AG04450 (cell line): ENCODE measurements around the gene LIFR. TPM values are rescaled to one million over a fixed set of nuclear protein-coding genes. Genes with fewer than 3 reads are reported as not detected.

Experiments used
- CTCF ChIA-PET: fragments of 300-600, 350-600 bp; formaldehyde crosslinking; extraction: SDS; loops from one replicate; lab custom pipeline; 2022; ENCODE audit warnings: antibody characterized with exemption, inconsistent platforms; lab: Charles Lee
- POLR2A ChIA-PET: fragments of 350-600 bp; formaldehyde crosslinking; extraction: SDS; loops from one replicate; lab custom pipeline; 2021; ENCODE audit warnings: antibody characterized with exemption, inconsistent platforms; lab: Yijun Ruan, JAX
- DNase-seq: peaks from one replicate; pipeline ENCODE4 v3.0.0-alpha.2; 2011; ENCODE audit warnings: low read depth, low spot score
- H3K27ac ChIP-seq: one replicate; pipeline ENCODE4 v1.5.1; 2012; ENCODE audit warnings: low read depth, low read length, control low read depth
- H3K27me3 ChIP-seq: one replicate; pipeline ENCODE4 v1.6.0; 2012; ENCODE audit warnings: low read length; ENCODE audit not compliant: control insufficient read depth, insufficient read depth
- H3K4me3 ChIP-seq: 2 replicates; pipeline ENCODE4 v1.5.1; 2011; ENCODE audit warnings: mild to moderate bottlenecking, low read depth, low read length, control low read depth
- H3K9me3 ChIP-seq: 2 replicates; pipeline ENCODE4 v1.5.1; 2012; ENCODE audit warnings: low read length; ENCODE audit not compliant: control insufficient read depth, insufficient read depth
- polyA plus RNA-seq: library from polyadenylated mRNA; depleted of rRNA; stranded (reverse); fragments of >200 nt; gene quantifications from 2 replicates; pipeline ENCODE4 v1.2.3, GENCODE V29; 2011
- TF ChIP-seq, protein P1 (sequence below): IDR thresholded peaks from 2 replicates; pipeline ENCODE4 v1.5.1; 2011; ENCODE audit warnings: low read depth, low read length, control low read depth, inconsistent platforms

LIFR gene
- polyA plus RNA-seq, 1 experiment = 18.6 TPM

DNA sequence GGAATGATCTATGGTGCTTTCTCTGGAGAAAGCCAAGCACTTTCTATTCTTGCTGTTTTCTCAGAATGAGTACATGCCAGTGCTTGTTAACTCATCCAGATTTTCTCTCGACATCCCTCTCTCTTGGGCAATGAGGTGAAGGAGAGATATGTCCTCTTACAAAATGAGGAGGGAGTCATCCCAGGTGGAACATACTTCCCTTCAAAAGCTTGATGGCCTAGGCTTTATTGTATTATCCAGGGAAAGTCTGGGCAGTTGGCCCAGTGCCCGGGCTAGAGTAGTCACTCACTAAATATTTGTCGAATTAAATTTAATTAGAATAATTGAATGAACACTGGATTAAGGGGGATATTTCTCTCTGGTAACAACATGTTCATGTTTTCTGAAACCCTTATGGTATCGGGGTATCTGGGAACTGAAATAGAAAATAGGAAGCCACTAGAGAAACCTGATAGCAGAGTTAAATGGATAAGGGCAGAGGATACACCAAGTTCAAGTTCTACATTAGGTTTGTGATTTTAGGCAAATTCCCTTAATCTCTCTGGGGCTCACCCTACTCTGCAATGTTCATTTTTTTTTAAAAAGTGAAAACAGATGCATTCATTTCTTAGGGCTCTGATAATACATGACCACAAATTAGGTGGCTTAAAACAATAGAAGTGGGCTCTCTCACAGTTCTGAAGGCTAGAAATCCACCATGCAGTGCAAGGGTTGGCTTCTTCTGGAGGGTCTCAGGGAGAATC is 99.6 kb downstream of the LIFR start:
- ChIA-PET POLR2A (no interaction called here), CTCF (interaction anchor here (1.5 kb wide), 1 partner anchor 15 kb away, joined by 12 read pairs; no protein-coding TSS in a partner anchor)
- peaks cover 2% of the 10 kb centered on the region for H3K27me3 ChIP-seq
- H3K9me3 ChIP-seq = no peaks in the 10 kb centered on the region; the same call in 1 of the 2 replicates
- no peak for DNase-seq
- H3K4me3 ChIP-seq = no peak overlapping the region
- TF ChIP-seq, protein P1, sequence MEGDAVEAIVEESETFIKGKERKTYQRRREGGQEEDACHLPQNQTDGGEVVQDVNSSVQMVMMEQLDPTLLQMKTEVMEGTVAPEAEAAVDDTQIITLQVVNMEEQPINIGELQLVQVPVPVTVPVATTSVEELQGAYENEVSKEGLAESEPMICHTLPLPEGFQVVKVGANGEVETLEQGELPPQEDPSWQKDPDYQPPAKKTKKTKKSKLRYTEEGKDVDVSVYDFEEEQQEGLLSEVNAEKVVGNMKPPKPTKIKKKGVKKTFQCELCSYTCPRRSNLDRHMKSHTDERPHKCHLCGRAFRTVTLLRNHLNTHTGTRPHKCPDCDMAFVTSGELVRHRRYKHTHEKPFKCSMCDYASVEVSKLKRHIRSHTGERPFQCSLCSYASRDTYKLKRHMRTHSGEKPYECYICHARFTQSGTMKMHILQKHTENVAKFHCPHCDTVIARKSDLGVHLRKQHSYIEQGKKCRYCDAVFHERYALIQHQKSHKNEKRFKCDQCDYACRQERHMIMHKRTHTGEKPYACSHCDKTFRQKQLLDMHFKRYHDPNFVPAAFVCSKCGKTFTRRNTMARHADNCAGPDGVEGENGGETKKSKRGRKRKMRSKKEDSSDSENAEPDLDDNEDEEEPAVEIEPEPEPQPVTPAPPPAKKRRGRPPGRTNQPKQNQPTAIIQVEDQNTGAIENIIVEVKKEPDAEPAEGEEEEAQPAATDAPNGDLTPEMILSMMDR = no peak
- no peak overlapping the region for H3K27ac ChIP-seq

DNA sequence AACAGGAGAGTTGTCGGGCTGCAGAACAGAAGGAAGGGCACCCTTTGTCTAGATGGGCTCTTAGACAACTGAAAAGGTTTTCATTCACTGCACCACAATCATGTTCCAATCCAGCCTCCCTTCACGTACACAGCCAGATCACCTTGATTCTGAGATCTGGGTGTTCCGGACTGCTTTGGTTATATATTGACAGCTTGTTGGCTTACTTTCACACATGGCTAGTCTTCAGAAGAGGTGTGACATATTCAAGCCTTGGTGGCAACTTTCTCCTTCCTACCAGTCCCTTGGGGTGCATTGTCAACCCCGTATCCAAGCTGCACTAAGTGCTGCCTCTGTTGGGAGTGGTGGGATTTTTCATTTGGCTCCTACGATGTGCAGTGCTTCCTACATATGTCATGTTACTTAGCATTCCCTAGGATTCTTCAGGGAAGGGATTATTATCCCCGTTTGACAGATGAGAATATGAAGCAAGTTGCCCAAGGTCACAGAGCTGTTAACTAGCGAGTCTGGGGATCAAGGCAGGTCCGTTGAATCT is 100.6 kb downstream of the LIFR start:
- Histone ChIP-seq H3K4me3 (no peak overlapping the region), H3K27ac (no peak overlapping the region), H3K9me3 (no peaks in the 10 kb centered on the region; the same call in 1 of the 2 replicates), H3K27me3 (peaks cover 2% of the 10 kb centered on the region)
- DNase-seq = no peak
- POLR2A ChIA-PET = no interaction called here
- CTCF ChIA-PET = interaction anchor here (1.5 kb wide), 1 partner anchor 14 kb away, joined by 12 read pairs; no protein-coding TSS in a partner anchor
- TF ChIP-seq, protein P1 = no peak

DNA sequence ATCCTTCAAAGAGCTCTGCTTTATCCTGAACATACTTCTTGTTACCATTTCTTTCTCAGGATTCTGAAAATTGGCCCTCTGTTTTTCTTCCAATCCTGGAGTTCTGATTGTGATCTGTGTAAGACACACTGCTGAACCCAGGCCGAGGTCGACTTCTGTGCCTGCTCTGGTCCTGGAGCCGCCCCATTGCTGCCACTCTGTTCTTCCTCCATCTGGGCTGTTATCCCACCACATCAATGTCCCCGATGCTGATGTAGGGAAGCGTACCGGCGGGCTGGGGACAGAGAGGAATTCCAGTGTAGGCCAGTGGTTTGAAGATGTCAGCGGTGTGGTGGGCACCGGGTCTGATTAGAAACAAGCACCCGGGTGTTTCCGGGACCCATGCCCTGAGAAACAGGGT is 102.5 kb downstream of the LIFR start:
- no peak overlapping the region for H3K4me3 ChIP-seq
- POLR2A ChIA-PET = no interaction called here
- H3K9me3 ChIP-seq = no peaks in the 10 kb centered on the region
- H3K27me3 ChIP-seq = peaks cover 2% of the 10 kb centered on the region
- TF ChIP-seq, protein P1 = no peak
- DNase-seq = no peak
- CTCF ChIA-PET = interaction anchor here (1.7 to 4.3 kb wide), 2 partner anchors 12 to 356 kb away, joined by 10 to 35 read pairs; no protein-coding TSS in a partner anchor
- H3K27ac ChIP-seq = no peak overlapping the region

DNA sequence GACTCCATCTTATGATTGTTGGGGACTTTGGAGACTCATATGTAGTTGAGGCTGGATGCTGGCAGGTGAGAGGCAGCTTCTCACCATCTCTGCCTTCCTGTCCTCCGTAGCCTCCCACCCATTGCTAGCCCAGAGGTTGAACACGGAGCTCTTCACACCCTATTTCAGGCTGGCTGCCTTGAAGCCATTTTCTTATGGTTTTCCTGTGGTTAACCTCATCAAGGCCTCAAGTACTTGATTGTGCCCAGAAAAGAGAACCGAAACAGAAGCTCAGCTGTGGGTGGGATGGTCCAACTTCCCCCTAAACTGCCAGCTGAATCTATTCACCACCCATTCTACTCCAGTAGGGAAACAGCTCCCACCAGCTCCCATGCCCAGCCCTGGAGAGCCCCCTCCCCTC is 102.9 kb downstream of the LIFR start:
- Histone ChIP-seq H3K9me3 (no peaks in the 10 kb centered on the region), H3K4me3 (no peak overlapping the region), H3K27ac (no peak overlapping the region), H3K27me3 (peaks cover 2% of the 10 kb centered on the region)
- CTCF ChIA-PET = interaction anchor here (1.7 to 4.3 kb wide), 2 partner anchors 12 to 356 kb away, joined by 10 to 35 read pairs; no protein-coding TSS in a partner anchor
- POLR2A ChIA-PET = no interaction called here
- DNase-seq = no peak
- TF ChIP-seq, protein P1 = no peak

DNA sequence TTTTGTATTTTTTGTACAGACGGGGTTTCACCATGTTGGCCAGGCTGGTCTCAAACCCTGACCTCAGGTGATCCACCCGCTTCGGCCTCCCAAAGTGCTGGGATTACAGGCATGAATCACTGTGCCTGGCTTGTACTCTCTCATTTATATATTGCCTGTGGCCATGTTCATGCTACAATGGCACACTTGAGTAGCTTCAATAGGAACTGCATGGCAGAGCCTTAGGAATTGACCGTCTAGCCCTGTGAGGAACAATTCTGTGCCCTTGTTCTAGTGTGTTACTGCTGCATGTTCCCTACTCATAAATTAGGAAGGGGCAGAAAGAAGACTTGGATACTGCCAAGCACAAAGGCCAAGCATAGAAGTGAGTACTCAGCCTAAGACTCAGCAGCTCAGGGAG is 104.2 kb downstream of the LIFR start:
- no peaks in the 10 kb centered on the region for H3K9me3 ChIP-seq
- peaks cover 2% of the 10 kb centered on the region for H3K27me3 ChIP-seq
- TF ChIP-seq, protein P1 = no peak
- no peak overlapping the region for H3K4me3 ChIP-seq
- no peak overlapping the region for H3K27ac ChIP-seq
- DNase-seq = no peak
- ChIA-PET POLR2A (no interaction called here), CTCF (interaction anchor here (0.7 to 4.3 kb wide), 3 partner anchors 11 to 387 kb away, joined by 3 to 35 read pairs (median 10); no protein-coding TSS in a partner anchor)
